Skeletal muscle tissue (tissue), 4 donors: ENCODE measurements around the gene NEAT1. TPM values are rescaled to one million over a fixed set of nuclear protein-coding genes. Genes with fewer than 3 reads are reported as not detected.
"Not testable (repeated sequence)": the region's sequence is repeated elsewhere in the genome, so short reads cannot be mapped to it uniquely, and the experiment has no call there.

Experiments used
- H3K27ac ChIP-seq: one replicate; pipeline ENCODE4 v1.7.0; 2013; ENCODE audit warnings: mild to moderate bottlenecking, low read depth, low read length, inconsistent platforms
- H3K27me3 ChIP-seq, 3 donors: one replicate each; pipeline ENCODE4 v1.7.0; 2013; ENCODE audit warnings: low read length in 3 of 3; ENCODE audit not compliant: control insufficient read depth in 3 of 3, insufficient read depth in 3 of 3
- H3K36me3 ChIP-seq, 3 donors: one replicate each; pipeline ENCODE4 v1.7.0; 2013; ENCODE audit warnings: low read length in 3 of 3; ENCODE audit not compliant: control insufficient read depth in 3 of 3, insufficient read depth in 3 of 3
- H3K4me1 ChIP-seq, 3 donors: one replicate each; pipeline ENCODE4 v1.7.0; 2013; ENCODE audit warnings: low read length in 3 of 3, mild to moderate bottlenecking in 3 of 3; ENCODE audit not compliant: control insufficient read depth in 3 of 3, insufficient read depth in 3 of 3
- H3K4me3 ChIP-seq, 3 donors: one replicate each; pipeline ENCODE4 v1.7.0; 2013; ENCODE audit warnings: low read length in 3 of 3
- H3K9ac ChIP-seq, 3 donors: one replicate each; pipeline ENCODE4 v1.7.0; 2013; ENCODE audit warnings: low read length in 3 of 3, mild to moderate bottlenecking in 3 of 3, moderate library complexity in 2 of 3, low read depth in 1 of 3
- H3K9me3 ChIP-seq, 3 donors: one replicate each; pipeline ENCODE4 v1.7.0; 2013; ENCODE audit warnings: low read length in 3 of 3; ENCODE audit not compliant: control insufficient read depth in 3 of 3
- total RNA-seq: library from RNA; depleted of rRNA; stranded (reverse); fragments of >200 nt; gene quantifications from one replicate; pipeline ENCODE4 v1.2.3, GENCODE V29; 2014
- donor health status: Osteomylitis.

NEAT1 gene
- total RNA-seq, 1 donor from 2014 or later = 26.1 TPM

DNA sequence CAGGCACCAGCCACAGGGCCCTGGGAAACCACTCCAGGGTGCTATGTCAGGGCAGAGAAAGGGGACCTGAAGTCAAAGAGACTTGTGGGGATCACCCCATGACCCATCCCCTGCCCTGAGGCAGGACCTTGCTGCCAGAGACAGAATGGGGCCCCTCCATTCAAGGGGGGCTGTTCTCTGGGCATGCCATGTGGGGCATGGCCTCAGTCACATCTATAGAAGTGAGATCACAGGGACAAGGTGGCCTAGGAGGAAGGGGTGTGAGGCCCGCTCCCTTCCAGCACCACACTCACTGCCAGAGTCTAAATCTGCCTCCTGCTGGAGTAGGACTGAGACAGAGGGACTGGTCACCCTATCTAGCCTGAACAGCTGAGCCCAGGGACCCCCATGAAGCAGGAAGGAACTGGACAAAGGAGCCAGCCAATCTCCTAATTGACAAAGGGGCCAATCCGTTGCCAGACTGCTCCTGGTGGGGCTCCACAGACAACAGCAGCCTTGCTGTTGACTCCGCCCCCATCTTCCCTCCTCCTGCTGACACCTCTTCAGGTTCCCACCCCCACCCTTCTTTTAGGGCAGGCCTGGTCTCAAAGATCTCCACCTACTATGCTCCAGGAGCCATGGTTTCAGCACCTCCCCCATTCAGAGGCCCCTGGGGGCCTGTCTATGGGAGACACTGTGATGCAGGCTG lies 26.0 kb downstream of the NEAT1 start:
- Histone ChIP-seq H3K27me3 (no peaks in the 10 kb centered on the region), H3K9me3 (no peaks in the 10 kb centered on the region), H3K36me3 (peaks cover 12 to 22% (median 17%) of the 10 kb centered on the region in 3 donors), H3K4me3 (no peak overlapping the region), H3K27ac (peak overlapping the region; percentile 79), H3K9ac (no peak overlapping the region), H3K4me1 (peaks cover 6 to 23% (median 19%) of the 10 kb centered on the region in 3 donors)

GRCh38 chr11:65451301-65451700 lies 28.7 kb downstream of the NEAT1 start:
- not testable (repeated sequence) for H3K27me3 ChIP-seq, H3K4me3 ChIP-seq, H3K9ac ChIP-seq, H3K9me3 ChIP-seq, H3K36me3 ChIP-seq, H3K27ac ChIP-seq
- H3K4me1 ChIP-seq = peaks cover 16 to 20% (median 20%) of the 10 kb centered on the region in 3 donors

DNA sequence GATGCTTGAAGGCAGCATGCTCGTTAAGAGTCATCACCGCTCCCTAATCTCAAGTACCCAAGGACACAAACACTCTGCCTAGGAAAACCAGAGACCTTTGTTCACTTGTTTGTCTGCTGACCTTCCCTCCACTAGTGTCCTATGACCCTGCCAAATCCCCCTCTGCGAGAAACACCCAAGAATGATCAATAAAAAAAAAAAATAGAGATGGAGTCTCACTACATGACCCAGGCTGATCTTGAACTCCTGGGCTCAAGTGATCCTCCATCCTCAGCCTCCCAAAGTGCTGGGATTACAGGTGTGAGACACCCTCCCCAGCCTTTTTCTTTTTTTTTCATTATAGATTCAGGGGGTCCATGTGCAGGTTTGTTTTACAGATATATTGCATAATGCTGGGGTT lies 29.7 kb downstream of the NEAT1 start:
- not testable (repeated sequence) for H3K9ac ChIP-seq, H3K27ac ChIP-seq

DNA sequence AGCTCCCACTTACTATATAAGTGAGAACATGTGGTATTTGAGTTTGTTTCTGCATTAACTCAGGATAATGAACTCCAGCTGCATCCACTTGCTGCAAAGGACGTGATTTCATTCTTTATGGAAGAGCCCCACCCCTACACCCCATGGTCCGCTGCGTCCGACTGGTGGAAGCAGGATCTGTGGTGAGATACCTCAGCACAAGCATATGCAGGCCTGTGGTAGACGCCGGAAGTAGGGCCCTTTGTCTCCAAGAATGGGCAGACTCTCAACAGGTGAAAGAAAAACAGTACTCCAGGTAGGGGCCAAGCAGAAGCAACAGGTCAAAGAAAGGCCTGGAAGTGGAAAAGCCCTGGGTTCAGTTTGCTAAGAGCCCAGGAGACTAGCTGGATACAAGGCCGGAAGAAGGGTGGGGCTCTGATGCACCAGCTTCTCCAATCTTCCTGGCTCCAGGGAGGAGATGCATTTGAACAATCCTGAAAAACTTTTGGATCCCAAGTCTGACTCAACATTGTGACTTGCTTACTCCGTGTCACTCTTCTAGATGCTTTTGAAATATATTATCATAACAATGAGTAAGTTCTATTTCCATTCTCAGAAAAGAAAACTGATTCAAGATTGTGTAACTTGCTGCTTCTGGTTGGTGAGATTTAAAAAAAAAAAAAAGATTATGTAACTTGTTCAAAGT lies 30.4 kb downstream of the NEAT1 start:
- Histone ChIP-seq H3K27ac (peak overlapping the region; percentile 90), H3K4me3 (no peak overlapping the region), H3K4me1 (peaks cover 16 to 20% (median 20%) of the 10 kb centered on the region in 3 donors), H3K27me3 (no peaks in the 10 kb centered on the region), H3K36me3 (no peaks in the 10 kb centered on the region), H3K9me3 (no peaks in the 10 kb centered on the region), H3K9ac (no peak overlapping the region)

More for the DNA sequence above, 29.7 kb downstream of the NEAT1 start:
- not testable (repeated sequence) for H3K36me3 ChIP-seq, H3K4me3 ChIP-seq, H3K9me3 ChIP-seq, H3K27me3 ChIP-seq
- peaks cover 16 to 20% (median 20%) of the 10 kb centered on the region in 3 donors for H3K4me1 ChIP-seq

DNA sequence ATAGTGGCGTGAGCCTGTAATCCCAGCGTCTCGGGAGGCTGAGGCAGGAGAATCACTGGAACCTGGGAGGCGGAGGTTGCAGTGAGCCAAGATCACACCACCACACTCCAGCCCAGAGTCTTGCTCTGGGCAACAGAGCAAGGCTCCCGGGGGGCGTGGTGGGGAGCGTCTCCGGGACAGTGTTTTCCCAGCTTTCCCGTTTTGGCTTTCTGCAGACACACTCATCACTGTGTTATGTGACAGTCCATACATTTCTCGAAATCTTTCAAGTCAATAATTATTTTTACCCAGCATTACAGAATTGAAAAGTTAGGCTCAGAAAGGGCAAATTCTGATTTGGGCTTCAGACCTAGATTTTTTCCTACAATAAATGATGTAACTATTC lies 31.7 kb downstream of the NEAT1 start:
- Histone ChIP-seq H3K9ac (peak overlapping the region; percentile 77 to 89 (median 81)), H3K36me3 (no peaks in the 10 kb centered on the region), H3K27ac (peak overlapping the region; percentile 90), H3K4me1 (peaks cover 16 to 20% (median 20%) of the 10 kb centered on the region in 3 donors), H3K27me3 (no peaks in the 10 kb centered on the region), H3K9me3 (no peaks in the 10 kb centered on the region), H3K4me3 (peak overlapping the region; percentile 69 to 89 (median 82))

DNA sequence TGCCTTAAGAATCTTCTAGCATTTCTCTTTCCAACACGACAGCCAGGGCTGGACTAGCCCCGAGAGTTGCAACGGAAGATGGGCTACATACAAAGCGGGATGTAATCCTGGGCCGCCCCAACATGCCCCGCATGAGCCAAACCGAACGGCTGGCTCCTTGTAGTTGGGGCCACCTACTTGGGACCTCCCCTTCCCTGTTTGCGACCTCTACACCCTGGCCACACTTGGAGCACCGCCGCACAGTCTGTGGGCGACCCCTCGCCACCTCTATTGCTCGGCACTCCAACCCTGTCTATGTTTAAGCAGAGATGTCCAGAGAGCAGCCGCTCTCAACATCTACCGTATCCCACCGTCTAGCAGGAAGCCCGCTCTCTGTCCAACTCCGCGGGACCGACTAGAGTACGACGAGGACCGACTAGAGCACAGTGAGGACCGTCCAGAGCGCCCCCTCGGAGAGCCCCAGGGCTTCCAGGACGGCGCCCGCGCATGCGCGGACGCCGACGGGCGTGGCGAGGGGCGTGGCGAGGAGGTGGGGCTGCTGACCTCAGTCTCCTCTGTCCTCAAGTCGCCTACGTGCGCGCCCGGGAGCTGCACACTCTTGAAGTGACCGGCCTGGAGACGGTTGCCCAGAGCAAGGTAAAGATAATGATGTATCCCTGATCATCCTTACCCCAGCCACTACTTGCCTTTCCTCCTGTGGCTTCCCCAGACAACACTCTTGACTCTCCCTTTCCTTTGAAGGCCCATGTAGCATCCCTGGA lies 32.3 kb downstream of the NEAT1 start:
- Histone ChIP-seq H3K27ac (peak overlapping the region; percentile 90), H3K36me3 (no peaks in the 10 kb centered on the region), H3K9me3 (no peaks in the 10 kb centered on the region), H3K4me3 (peak overlapping the region; percentile 69 to 89 (median 82)), H3K4me1 (peaks cover 16 to 20% (median 20%) of the 10 kb centered on the region in 3 donors), H3K27me3 (no peaks in the 10 kb centered on the region), H3K9ac (peak overlapping the region; percentile 77 to 89 (median 81))

DNA sequence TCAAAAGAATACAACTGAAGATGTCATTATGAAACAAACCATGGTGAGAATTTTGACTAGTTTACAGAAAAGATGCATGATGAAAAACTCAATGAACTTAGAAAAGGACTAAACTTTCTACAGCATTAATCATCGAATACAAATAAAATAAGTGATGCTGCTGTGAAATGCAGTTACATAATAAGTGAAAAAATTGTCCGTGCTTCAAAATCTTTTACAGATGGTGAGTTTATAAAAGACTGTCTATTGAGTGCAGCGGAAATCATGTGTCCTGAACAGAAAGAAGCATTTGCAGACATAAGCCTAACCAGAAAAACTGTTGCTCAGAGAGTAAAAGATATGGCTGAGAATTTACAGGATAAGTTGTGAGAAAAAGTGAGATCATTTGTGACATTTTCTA lies 33.8 kb downstream of the NEAT1 start:
- Histone ChIP-seq H3K9ac (peak overlapping the region in 1 of 3 donors; percentile 25), H3K27ac (no peak overlapping the region), H3K36me3 (no peaks in the 10 kb centered on the region), H3K4me1 (peaks cover 16 to 20% (median 20%) of the 10 kb centered on the region in 3 donors), H3K27me3 (no peaks in the 10 kb centered on the region), H3K9me3 (no peaks in the 10 kb centered on the region), H3K4me3 (peak overlapping the region in 1 of 3 donors; percentile 29)

GRCh38 chr11:65459552-65459951 lies 37.0 kb downstream of the NEAT1 start:
- Histone ChIP-seq H3K4me3 (no peak overlapping the region), H3K9me3 (no peaks in the 10 kb centered on the region), H3K27me3 (no peaks in the 10 kb centered on the region), H3K4me1 (peaks cover 8 to 13% (median 11%) of the 10 kb centered on the region in 3 donors), H3K36me3 (no peaks in the 10 kb centered on the region), H3K9ac (no peak overlapping the region), H3K27ac (no peak overlapping the region)

DNA sequence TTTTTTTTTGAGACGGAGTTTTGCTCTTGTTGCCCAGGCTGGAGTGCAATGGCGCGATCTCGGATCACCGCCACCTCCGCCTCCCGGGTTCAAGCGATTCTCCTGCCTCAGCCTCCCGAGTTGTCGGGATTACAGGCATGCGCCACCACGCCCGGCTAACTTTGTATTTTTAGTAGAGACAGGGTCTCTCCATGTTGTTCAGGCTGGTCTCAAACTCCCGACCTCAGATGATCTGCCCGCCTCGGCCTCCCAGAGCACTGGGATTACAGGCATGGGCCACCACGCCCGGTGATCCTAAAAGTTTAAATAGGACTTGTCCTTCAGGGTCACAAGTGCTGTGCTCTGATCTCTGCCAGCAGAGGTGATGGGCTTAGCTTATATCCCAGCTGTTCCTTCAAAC lies 42.9 kb downstream of the NEAT1 start:
- not testable (repeated sequence) for H3K27ac ChIP-seq, H3K36me3 ChIP-seq, H3K27me3 ChIP-seq, H3K4me1 ChIP-seq, H3K4me3 ChIP-seq, H3K9me3 ChIP-seq, H3K9ac ChIP-seq

DNA sequence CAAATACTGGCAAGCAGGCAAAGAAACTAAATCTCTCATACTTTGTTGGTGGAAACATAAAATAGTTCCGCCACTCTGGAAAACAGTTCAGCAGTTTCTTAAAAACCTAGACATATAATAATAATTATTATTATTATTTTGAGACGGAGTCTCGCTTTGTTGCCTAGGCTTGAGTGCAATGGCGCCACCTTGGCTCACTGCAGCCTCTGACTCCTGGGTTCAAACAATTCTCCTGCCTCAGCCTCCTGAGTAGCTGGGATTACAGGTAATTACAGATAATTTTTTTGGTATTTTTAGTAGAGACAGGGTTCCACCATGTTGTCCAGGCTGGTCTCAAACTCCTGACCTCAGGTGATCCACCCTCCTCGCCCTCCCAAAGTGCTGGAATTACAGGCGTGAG lies 44.7 kb downstream of the NEAT1 start:
- H3K4me3 ChIP-seq, H3K27ac ChIP-seq, H3K9me3 ChIP-seq, H3K27me3 ChIP-seq, H3K9ac ChIP-seq, H3K36me3 ChIP-seq: not testable (repeated sequence)
- H3K4me1 ChIP-seq = peaks cover 24 to 25% (median 24%) of the 10 kb centered on the region in 3 donors
